Activated CD8-positive, alpha-beta memory T cell treated with anti-CD3 and anti-CD28 coated beads, Interleukin-2, amount 50 U/mL, for 1 hour (primary cell): ENCODE data around the gene LPGAT1.
"Not testable (repeated sequence)": the region's sequence is repeated elsewhere in the genome, so short reads cannot be mapped to it uniquely, and the experiment has no call there.

Experiments used
- DNase-seq: peaks from one replicate; pipeline ENCODE4 v3.0.0-alpha.2; 2020; ENCODE audit errors: extremely low read depth

Gene LPGAT1, protein sequence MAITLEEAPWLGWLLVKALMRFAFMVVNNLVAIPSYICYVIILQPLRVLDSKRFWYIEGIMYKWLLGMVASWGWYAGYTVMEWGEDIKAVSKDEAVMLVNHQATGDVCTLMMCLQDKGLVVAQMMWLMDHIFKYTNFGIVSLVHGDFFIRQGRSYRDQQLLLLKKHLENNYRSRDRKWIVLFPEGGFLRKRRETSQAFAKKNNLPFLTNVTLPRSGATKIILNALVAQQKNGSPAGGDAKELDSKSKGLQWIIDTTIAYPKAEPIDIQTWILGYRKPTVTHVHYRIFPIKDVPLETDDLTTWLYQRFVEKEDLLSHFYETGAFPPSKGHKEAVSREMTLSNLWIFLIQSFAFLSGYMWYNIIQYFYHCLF

DNA sequence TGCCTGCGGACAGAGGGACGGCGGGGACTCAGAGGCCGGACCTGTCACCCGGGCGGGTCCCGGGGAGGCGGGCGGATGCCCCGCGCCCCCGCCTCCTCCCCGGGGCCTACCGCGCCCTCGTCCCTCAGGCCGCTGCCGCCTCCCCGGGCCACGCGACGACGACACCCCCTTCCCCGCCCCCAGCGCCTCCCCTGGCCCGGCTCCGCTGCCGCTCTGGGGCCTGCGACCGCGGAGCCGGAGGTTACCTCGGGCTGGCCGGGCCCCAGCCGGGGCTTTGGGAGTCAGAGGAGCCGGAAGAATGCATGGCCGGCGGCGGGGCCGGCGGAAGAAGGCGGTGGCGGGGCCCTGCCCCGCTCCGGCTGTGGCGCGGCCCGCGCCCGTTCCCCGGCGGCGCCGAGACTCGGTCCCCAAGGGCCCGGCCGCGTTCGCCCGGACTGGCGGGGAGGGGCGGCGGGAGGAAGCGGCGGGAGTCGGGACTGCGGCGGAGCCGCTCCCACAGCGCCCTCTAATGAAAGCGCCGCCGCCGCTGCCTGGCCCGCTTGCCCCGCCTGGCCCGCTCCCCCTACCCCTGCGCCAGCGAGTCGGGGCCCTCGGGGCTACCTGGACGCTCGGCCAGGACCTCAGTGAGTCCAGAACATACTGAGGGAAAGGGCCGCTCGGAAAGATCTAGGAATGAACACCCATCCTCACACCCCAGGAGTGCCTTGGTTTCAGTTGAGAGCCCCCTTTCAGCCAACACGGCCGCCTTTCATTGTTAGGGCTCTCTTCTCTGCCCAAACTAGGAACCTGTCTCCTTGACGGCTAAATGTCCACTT, at the start of gene LPGAT1:
Gene LPGAT1, minus strand, starts transcription at position 436 of the 815 bp plus-strand sequence. CDS start 1,467 bp downstream, outside the sequence.
- DNase-seq: peak; percentile 33

- DNase-seq: no peak
Observed at GRCh38 chr1:211879475-211879874, 48.9 kb upstream of the LPGAT1 start.

GRCh38 chr1:211876851-211877590, 46.5 kb upstream of the LPGAT1 start:
- no peak for DNase-seq

DNA sequence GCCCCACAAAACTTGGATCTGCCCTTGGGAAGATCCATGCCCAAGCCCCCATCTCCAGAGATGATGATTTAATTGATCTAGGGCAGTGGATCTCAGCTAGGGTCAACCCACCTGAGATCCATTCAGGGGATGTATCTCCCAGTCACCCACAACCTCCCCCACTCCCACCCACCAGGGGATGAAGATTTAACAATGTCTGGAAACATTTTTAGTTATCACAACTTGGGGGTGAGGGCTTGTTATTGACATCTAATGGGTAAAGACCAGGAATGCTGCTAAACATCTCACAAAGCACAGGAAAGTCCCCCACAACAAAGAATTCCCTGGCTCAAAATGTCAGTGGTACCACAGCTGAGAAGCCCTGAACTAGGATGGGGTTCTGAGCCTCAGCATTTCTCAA, 45.0 kb upstream of the LPGAT1 start:
- no peak for DNase-seq

GRCh38 chr1:211874521-211875347, 44.2 kb upstream of the LPGAT1 start:
- no peak for DNase-seq

DNA sequence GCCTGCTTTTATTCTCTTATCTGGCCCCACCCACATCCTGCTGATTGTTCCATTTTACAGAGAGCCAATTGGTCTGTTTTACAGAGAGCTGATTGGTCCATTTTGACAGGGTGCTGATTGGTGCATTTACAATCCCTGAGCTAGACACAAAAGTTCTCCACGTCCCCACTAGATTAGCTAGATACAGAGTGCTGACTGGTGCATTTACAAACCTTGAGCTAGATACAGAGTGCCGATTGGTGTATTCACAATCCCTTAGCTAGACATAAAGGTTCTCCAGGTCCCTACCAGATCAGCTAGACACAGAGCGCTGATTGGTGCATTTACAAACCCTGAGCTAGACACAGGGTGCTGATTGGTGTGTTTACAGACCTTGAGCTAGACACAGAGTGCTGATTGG, 43.2 kb upstream of the LPGAT1 start:
- DNase-seq: not testable (repeated sequence)

DNA sequence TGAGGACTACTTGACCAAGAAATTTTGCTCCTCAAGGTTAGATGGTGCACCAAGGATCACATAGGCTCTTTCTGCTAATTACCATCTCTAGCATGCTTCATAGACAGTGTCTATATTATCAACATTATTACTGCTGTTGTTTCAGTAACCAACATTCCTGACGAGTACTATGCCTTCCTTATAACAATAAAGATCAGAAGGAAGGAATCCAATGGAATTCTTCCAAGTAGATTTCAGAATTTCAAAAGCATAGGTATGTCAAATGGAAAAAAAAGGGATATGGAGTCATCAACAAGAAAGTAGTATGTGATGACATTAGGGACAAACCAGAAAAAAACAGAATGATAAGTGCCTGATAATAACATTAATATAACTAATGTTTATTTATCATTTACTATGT, 39.6 kb upstream of the LPGAT1 start:
- DNase-seq: no peak

DNA sequence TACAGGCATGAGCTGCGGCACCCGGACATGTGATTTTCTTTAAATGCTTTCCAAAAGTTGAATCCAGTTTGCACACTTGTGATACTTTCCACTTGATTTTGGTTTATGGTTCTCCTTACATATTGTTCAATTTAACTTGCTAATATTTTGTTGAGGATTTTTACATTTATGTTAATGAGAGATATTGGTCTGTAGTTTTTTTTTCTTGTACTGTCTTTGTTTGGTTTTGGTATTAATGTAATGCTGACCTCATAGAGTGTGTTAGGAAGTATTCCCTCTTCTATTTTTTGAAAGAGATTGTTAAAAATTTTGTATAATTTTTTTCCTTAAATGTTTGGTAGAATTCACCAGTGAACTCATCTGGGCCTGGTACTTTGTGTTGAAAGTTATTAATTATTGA, 34.6 kb upstream of the LPGAT1 start:
- no peak for DNase-seq

DNA sequence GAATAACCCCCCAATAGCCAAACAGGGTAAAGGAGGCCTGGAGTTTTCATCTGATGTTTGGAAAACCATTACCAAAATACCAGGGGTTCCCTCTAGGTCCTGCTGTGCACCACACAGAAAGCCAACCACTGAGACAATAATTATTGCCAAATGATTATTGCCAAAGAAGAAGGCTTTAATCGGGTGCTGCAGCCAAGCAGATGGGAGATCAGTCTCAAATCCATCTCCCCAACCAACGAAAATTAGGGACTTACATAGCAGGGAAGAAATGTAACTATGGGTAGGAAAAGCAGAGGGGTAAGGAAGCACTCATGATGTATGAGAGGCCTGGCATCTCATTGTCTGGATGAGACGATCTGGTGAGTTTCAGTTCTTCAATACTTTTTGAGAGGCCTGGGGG, 28.8 kb upstream of the LPGAT1 start:
- no peak for DNase-seq

DNA sequence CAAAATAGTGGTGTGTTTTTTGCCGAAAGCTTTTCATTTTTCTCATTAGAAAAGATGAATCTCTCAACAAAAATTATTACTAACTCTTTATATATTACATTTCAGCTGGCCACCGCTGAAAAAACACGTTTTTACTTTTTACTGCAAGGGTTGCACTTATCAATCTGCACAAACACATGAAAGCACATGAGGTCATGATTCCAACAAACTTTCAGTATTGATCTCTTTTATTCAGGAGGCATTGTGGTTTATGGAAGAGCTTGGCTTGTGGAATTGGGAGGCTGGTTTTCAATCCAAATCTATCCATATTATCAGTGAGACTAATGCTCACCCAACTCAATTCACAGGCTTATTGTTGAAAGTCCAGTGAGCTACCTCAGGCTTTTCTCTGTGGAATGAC, 20.6 kb upstream of the LPGAT1 start:
- DNase-seq: no peak

DNA sequence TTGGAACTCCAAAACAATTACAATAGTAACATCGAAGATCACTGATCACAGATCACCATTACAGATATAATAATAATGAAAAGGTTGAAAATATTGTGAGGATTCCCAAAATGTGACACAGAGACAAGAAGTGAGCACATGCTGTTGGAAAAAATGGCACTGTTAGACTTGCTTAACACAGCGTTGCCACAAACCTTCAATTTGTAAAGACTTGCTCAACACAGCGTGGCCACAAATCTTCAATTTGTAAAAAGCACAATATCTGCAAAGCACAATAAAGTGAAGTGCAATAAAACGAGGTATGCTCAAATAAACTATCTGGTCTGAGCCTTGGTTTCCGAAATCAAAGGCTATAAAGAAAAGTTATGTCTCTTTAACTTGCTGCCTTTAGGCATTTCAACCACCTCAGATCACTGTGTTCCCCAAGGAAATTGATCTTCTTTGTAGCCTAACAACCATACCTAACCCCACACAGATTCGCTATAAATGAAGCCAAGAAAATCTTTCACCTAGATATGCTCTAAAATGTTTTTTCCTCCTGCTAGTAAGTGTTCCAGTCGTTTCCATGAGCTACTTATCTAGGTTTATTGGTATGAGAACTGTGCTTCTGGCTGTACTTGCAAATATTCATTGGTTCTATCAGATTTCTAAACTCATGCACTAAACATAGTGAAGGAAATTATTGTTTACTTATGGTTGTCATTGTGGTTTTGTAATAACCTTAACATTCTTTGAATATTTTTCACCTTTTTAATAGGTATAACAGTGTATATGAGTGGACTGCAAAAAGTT, 13.1 kb upstream of the LPGAT1 start:
- DNase-seq: no peak

DNA sequence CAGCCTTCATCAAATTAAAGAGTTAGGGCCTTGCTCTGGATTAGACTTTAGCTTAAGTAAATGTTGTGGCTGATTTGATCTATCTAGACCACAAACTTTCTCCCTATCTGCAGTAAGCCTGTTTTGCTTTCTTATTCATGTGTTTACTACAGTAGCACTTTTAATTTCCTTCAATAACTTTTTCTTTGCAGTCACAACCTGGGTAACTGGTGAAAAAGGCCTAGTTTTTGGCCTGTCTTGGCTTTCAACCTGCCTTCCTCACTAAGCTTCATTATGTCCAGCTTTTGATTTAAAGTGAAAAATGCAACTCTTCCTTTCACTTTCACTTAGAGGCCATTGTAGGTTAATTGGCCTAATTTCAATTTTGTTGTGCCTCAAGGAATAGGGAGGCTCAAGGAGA, 12.5 kb upstream of the LPGAT1 start:
- DNase-seq: no peak

DNA sequence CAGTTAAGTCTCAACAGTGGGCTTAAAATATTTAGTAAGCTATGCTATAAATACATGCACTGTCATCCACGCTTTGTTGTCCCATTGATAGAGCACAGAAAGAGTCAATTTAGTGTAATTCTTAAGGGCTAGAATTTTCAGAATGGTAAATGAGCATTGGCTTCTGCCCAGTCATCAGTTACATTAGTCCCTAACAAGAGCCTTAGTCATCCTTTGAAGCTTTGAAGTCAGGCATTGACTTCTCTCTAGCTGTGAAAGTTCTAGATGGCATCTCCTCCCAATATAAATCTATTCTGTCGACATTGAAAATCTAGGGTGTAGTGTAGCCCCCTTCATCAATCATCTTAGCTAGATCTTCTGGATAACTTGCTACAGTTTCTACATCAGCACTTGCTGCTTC, 12.0 kb upstream of the LPGAT1 start:
- no peak for DNase-seq

GRCh38 chr1:211839106-211839505, 8.5 kb upstream of the LPGAT1 start:
- DNase-seq: no peak

GRCh38 chr1:211833174-211833820, 2.7 kb upstream of the LPGAT1 start:
- no peak for DNase-seq

DNA sequence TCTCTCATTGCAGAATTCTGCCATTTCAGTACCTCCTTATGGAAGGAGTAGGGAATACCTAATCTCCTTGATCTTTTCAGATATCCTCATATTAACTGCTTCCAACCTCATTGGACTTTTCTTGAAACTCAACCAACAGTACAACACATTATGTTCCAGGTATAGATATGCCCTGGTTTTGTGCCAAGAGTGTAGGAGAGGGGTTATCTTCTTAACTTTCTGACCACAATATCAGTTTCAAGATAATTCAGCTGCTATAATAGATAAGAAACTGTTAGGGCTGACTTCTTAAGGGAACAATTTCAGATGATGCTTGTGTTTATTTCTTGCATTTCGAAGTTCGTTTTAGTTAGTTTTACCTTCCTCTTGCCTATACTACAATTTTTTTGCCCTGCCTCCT, 2.1 kb upstream of the LPGAT1 start:
- no peak for DNase-seq

GRCh38 chr1:211831558-211832323, 1.2 kb upstream of the LPGAT1 start:
- DNase-seq: no peak

DNA sequence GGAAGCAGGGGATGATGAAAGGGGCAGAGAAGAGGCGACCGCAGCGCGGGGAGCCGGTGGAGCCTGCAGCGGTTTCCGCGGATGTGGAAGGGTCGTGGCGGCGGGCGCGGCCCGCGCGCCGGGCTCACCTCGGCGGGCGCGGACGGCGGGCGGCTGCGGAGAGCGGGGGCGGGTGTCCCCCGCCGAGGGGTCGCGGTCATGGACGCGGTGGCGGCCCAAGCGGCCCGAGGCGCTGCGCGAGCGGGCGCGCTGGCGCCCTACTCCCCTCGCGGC, 572 bp downstream of the LPGAT1 start:
- no peak for DNase-seq

GRCh38 chr1:211829343-211830054, 1.1 kb downstream of the LPGAT1 start:
- DNase-seq: no peak
